Activated T-helper 1 cell treated with anti-CD3 and anti-CD28 coated beads, Interleukin-12 subunit alpha, Interleukin-12 subunit beta, Interleukin-2, Interleukin-4 antibody, amounts not matched to agents 30 ng/mL and 10 ng/mL and 1 ng/mL, durations not matched to agents 14 hours and 24 hours and 36 hours (primary cell): ENCODE results near the gene LDLR. TPM values are rescaled to one million over a fixed set of nuclear protein-coding genes. Genes with fewer than 3 reads are reported as not detected.
"Not testable (repeated sequence)": the region's sequence is repeated elsewhere in the genome, so short reads cannot be mapped to it uniquely, and the experiment has no call there.

Experiments
- DNase-seq: peaks from one replicate; pipeline ENCODE4 v3.0.0; 2021; ENCODE audit warnings: low spot score
- H3K27ac Mint-ChIP-seq: one replicate; pipeline ENCODE4 v1.8.0; 2021; ENCODE audit warnings: mild to moderate bottlenecking, mixed read lengths
- H3K27me3 Mint-ChIP-seq: one replicate; pipeline ENCODE4 v1.8.0; 2022; ENCODE audit warnings: mild to moderate bottlenecking, moderate library complexity, mixed read lengths; ENCODE audit not compliant: insufficient read depth
- H3K36me3 Mint-ChIP-seq: one replicate; pipeline ENCODE4 v1.8.0; 2021; ENCODE audit warnings: low read depth, mixed read lengths
- H3K4me1 Mint-ChIP-seq: one replicate; pipeline ENCODE4 v1.8.0; 2021; ENCODE audit warnings: low read depth, mixed read lengths
- H3K4me3 Mint-ChIP-seq: one replicate; pipeline ENCODE4 v1.8.0; 2021; ENCODE audit warnings: mild to moderate bottlenecking, moderate library complexity, mixed read lengths
- H3K9me3 Mint-ChIP-seq: one replicate; pipeline ENCODE4 v1.8.0; 2021; ENCODE audit warnings: mixed read lengths
- intact Hi-C: fragments of 100-400 bp; cut with micrococcal nuclease; formaldehyde crosslinking; loops from one replicate; pipeline ENCODE4 v1.15.1; 2024
- total RNA-seq: library from RNA; stranded (reverse); gene quantifications from 2 replicates; pipeline ENCODE4 v1.2.3, GENCODE V29; 2022

LDLR gene
- total RNA-seq, 1 donor from 2014 or later: 117 TPM

DNA sequence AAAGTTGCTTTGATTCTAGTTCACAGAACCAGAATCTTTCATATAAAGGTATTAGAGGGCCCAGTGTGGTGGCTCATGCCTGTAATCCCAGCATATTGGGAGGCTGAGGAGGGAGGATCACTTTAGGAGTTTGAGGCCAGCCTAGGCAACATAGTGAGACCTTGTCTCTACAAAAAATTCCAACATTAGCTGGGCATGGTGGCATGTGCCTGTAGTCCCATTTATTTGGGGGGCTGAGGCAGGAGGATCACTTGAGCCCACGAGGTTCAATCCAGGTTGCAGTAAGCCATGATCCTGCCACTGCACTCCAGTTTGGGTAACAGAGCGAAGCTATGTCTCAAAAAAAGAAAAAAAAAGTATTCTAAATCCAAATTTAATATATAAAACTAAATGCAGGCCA, 9.1 kb downstream of the LDLR start:
- no peak overlapping the region for H3K27ac Mint-ChIP-seq
- H3K4me3 Mint-ChIP-seq: no peak overlapping the region
- peaks cover 48% of the 10 kb centered on the region for H3K36me3 Mint-ChIP-seq
- no peaks in the 10 kb centered on the region for H3K27me3 Mint-ChIP-seq
- intact Hi-C loops: loop anchor here (5.0 to 10.0 kb wide), 5 partner anchors 384 to 1636 kb away; partner anchors contain the start of genes ANGPTL6, CDC37, CDKN2D and DNM2
- DNase-seq: no peak
- peaks cover 44% of the 10 kb centered on the region for H3K4me1 Mint-ChIP-seq
- H3K9me3 Mint-ChIP-seq: peaks cover 4% of the 10 kb centered on the region

DNA sequence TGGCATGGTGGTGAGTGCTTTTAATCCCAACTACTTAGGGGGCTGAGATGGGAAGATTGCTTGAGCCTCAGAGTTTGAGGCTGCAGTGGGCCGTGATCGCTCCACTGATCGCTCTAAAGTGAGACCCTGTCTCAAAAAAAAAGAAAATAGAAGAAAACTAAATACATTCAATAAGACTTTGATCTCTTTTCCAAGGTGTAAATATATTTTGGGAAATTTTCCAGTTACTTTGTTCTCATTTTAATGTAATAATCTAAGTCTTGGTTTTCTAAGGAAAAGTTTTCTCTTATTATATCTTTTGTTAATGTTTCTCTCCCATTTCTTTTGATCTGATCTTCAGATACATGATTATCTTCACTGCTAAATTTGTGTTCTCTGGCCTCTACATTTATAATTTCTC, 9.6 kb downstream of the LDLR start:
- H3K4me3 Mint-ChIP-seq: no peak overlapping the region
- DNase-seq: no peak
- H3K27me3 Mint-ChIP-seq: no peaks in the 10 kb centered on the region
- H3K4me1 Mint-ChIP-seq: peaks cover 38% of the 10 kb centered on the region
- intact Hi-C loops: loop anchor here (5.0 to 10.0 kb wide), 5 partner anchors 384 to 1636 kb away; partner anchors contain the start of genes ANGPTL6, CDC37, CDKN2D and DNM2
- H3K27ac Mint-ChIP-seq: peak overlapping the region; percentile 57
- peaks cover 48% of the 10 kb centered on the region for H3K36me3 Mint-ChIP-seq
- H3K9me3 Mint-ChIP-seq: peaks cover 4% of the 10 kb centered on the region

DNA sequence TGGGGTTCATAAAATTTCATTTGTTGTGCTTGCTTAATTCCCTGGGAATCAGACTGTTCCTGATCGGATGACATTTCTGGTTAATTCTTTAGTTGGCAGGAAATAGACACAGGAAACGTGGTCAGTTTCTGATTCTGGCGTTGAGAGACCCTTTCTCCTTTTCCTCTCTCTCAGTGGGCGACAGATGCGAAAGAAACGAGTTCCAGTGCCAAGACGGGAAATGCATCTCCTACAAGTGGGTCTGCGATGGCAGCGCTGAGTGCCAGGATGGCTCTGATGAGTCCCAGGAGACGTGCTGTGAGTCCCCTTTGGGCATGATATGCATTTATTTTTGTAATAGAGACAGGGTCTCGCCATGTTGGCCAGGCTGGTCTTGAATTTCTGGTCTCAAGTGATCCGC, 10.8 kb downstream of the LDLR start:
- Mint-ChIP-seq H3K9me3 (peaks cover 4% of the 10 kb centered on the region), H3K4me1 (peaks cover 30% of the 10 kb centered on the region), H3K27me3 (no peaks in the 10 kb centered on the region), H3K27ac (peak overlapping the region; percentile 64), H3K4me3 (no peak overlapping the region), H3K36me3 (peaks cover 44% of the 10 kb centered on the region)
- intact Hi-C loops: no loop called here
- no peak for DNase-seq

DNA sequence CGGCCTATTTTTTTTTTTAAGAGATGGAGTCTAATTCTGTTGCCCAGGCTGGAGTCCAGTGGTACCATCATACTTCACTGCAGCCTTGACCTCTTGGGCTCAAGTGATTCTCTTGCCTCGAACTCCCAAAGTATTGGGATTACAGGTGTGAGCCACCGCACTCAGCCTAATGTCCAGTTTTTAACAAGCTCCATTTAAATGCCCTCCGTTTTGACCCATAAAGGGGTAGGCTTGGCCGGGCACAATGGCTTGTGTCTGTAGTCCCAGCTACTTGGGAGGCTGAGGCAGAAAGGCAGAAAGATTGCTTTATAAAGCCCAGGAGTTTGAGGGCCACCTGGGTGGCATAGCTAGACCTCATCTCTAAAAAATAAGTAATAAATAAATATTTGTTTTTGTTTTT, 11.8 kb downstream of the LDLR start:
- Mint-ChIP-seq H3K4me1 (peaks cover 22% of the 10 kb centered on the region), H3K4me3 (no peak overlapping the region), H3K36me3 (peaks cover 42% of the 10 kb centered on the region), H3K9me3 (peaks cover 4% of the 10 kb centered on the region), H3K27ac (no peak overlapping the region), H3K27me3 (no peaks in the 10 kb centered on the region)
- intact Hi-C loops: no loop called here
- DNase-seq: no peak

DNA sequence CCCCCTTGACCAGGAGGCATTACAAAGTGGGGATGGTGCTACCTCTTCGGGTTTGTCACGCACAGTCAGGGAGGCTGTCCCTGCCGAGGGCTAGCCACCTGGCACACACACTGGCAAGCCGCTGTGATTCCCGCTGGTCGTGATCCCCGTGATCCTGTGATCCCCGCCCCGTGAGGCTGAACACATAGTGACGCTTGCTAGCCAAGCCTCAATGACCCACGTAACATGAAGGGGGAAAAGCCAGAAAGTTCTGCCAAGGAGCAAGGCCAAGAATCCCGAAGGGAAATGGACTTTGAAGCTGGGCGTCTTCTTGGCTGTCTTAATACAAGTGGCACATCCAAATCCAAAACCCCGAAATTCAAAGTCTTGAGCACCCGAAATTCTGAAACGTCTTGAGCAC, 13.7 kb downstream of the LDLR start:
- Mint-ChIP-seq H3K9me3 (no peaks in the 10 kb centered on the region), H3K27me3 (no peaks in the 10 kb centered on the region), H3K4me3 (no peak overlapping the region), H3K4me1 (peaks cover 14% of the 10 kb centered on the region), H3K36me3 (peaks cover 38% of the 10 kb centered on the region), H3K27ac (no peak overlapping the region)
- DNase-seq: no peak
- intact Hi-C loops: no loop called here

DNA sequence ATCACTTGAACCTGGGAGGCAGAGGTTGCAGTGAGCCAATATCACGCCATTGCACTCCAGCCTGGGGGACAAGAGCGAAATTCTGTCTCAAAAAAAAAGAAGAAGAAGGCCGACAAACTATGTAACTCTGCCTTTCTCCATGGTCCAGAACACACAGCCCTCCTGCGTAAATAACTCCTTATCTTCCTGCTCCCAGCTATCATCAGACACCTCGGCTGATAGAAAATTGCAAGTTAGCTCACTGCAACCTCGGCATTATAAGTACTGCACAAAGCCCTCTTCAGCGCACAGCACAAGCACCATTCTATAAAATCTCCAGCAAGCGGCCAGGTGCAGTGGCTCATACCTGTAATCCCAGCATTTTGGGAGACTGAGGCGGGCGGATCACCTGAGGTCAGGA, 14.4 kb downstream of the LDLR start:
- H3K9me3 Mint-ChIP-seq, H3K4me3 Mint-ChIP-seq, H3K27me3 Mint-ChIP-seq, intact Hi-C loops, H3K27ac Mint-ChIP-seq, DNase-seq: not testable (repeated sequence)
- Mint-ChIP-seq H3K4me1 (peaks cover 14% of the 10 kb centered on the region), H3K36me3 (peaks cover 38% of the 10 kb centered on the region)

DNA sequence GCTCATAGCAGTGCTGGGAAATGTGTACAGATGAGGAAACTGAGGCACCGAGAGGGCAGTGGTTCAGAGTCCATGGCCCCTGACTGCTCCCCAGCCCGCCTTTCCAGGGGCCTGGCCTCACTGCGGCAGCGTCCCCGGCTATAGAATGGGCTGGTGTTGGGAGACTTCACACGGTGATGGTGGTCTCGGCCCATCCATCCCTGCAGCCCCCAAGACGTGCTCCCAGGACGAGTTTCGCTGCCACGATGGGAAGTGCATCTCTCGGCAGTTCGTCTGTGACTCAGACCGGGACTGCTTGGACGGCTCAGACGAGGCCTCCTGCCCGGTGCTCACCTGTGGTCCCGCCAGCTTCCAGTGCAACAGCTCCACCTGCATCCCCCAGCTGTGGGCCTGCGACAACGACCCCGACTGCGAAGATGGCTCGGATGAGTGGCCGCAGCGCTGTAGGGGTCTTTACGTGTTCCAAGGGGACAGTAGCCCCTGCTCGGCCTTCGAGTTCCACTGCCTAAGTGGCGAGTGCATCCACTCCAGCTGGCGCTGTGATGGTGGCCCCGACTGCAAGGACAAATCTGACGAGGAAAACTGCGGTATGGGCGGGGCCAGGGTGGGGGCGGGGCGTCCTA, 15.9 kb downstream of the LDLR start:
- intact Hi-C loops: no loop called here
- Mint-ChIP-seq H3K4me3 (no peak overlapping the region), H3K4me1 (peaks cover 3% of the 10 kb centered on the region), H3K9me3 (no peaks in the 10 kb centered on the region), H3K27me3 (no peaks in the 10 kb centered on the region), H3K36me3 (peaks cover 35% of the 10 kb centered on the region), H3K27ac (no peak overlapping the region)
- DNase-seq: no peak

DNA sequence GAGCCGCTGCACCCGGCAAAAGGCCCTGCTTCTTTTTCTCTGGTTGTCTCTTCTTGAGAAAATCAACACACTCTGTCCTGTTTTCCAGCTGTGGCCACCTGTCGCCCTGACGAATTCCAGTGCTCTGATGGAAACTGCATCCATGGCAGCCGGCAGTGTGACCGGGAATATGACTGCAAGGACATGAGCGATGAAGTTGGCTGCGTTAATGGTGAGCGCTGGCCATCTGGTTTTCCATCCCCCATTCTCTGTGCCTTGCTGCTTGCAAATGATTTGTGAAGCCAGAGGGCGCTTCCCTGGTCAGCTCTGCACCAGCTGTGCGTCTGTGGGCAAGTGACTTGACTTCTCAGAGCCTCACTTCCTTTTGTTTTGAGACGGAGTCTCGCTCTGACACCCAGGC, 17.2 kb downstream of the LDLR start:
- Mint-ChIP-seq H3K4me1 (no peaks in the 10 kb centered on the region), H3K4me3 (no peak overlapping the region), H3K27me3 (no peaks in the 10 kb centered on the region), H3K9me3 (no peaks in the 10 kb centered on the region), H3K36me3 (peaks cover 40% of the 10 kb centered on the region), H3K27ac (no peak overlapping the region)
- no peak for DNase-seq
- intact Hi-C loops: no loop called here

DNA sequence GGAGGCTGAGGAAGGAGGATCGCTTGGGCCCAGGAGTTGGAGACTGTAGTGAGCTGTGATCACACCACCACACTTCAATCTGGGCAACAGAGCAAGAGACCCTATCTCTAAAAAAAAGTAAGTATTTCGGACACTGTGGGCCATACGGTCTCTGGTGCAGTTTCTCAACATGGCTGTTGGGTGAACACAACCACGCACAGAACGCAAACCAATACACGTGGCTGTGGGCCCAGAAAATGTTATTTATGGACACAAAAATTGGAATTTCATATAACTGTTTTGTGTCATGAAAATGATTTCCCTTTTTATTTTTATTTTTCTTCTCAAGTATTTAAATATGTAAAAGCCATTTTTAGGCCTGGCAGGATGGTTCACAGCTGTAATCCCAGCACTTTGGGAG, 19.5 kb downstream of the LDLR start:
- DNase-seq: no peak
- Mint-ChIP-seq H3K27me3 (no peaks in the 10 kb centered on the region), H3K9me3 (no peaks in the 10 kb centered on the region), H3K36me3 (peaks cover 36% of the 10 kb centered on the region), H3K4me3 (no peak overlapping the region), H3K4me1 (no peaks in the 10 kb centered on the region), H3K27ac (no peak overlapping the region)
- intact Hi-C loops: no loop called here

DNA sequence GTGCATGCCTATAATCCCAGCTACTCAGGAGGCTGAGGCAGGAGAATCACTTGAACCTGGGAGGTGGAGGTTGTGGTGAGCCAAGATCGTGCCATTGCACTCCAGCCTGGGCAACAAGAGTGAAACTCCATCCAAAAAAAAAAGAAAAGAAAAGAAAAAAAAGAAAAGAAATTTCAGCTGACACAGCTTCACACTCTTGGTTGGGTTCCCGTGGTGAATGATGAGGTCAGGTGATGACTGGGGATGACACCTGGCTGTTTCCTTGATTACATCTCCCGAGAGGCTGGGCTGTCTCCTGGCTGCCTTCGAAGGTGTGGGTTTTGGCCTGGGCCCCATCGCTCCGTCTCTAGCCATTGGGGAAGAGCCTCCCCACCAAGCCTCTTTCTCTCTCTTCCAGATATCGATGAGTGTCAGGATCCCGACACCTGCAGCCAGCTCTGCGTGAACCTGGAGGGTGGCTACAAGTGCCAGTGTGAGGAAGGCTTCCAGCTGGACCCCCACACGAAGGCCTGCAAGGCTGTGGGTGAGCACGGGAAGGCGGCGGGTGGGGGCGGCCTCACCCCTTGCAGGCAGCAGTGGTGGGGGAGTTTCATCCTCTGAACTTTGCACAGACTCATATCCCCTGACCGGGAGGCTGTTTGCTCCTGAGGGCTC, 22.0 kb downstream of the LDLR start:
- Mint-ChIP-seq H3K4me3 (no peak overlapping the region), H3K27me3 (no peaks in the 10 kb centered on the region), H3K4me1 (no peaks in the 10 kb centered on the region), H3K9me3 (no peaks in the 10 kb centered on the region), H3K27ac (no peak overlapping the region), H3K36me3 (peaks cover 33% of the 10 kb centered on the region)
- intact Hi-C loops: no loop called here
- DNase-seq: no peak

DNA sequence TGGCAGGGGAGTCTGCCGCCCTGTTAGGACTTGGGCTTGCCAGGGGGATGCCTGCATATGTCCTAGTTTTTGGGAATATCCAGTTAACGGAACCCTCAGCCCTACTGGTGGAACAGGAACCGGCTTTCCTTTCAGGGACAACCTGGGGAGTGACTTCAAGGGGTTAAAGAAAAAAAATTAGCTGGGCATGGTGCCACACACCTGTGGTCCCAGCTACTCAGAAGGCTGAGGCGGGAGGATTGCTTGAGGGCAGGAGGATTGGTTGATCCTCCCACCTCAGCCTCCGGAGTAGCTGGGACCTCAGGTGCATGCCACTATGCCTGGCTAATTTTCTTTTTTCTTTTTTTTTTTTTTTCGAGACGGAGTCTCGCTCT, 22.5 kb downstream of the LDLR start:
- H3K27ac Mint-ChIP-seq: no peak overlapping the region
- no peak overlapping the region for H3K4me3 Mint-ChIP-seq
- intact Hi-C loops: no loop called here
- no peaks in the 10 kb centered on the region for H3K4me1 Mint-ChIP-seq
- H3K36me3 Mint-ChIP-seq: peaks cover 35% of the 10 kb centered on the region
- H3K9me3 Mint-ChIP-seq: no peaks in the 10 kb centered on the region
- no peaks in the 10 kb centered on the region for H3K27me3 Mint-ChIP-seq
- DNase-seq: no peak

DNA sequence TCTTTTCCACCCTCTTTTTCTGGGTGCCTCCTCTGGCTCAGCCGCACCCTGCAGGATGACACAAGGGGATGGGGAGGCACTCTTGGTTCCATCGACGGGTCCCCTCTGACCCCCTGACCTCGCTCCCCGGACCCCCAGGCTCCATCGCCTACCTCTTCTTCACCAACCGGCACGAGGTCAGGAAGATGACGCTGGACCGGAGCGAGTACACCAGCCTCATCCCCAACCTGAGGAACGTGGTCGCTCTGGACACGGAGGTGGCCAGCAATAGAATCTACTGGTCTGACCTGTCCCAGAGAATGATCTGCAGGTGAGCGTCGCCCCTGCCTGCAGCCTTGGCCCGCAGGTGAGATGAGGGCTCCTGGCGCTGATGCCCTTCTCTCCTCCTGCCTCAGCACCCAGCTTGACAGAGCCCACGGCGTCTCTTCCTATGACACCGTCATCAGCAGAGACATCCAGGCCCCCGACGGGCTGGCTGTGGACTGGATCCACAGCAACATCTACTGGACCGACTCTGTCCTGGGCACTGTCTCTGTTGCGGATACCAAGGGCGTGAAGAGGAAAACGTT, 24.0 kb downstream of the LDLR start:
- Mint-ChIP-seq H3K36me3 (peaks cover 36% of the 10 kb centered on the region), H3K4me1 (no peaks in the 10 kb centered on the region), H3K4me3 (no peak overlapping the region), H3K27ac (no peak overlapping the region), H3K27me3 (no peaks in the 10 kb centered on the region), H3K9me3 (no peaks in the 10 kb centered on the region)
- intact Hi-C loops: no loop called here
- no peak for DNase-seq

DNA sequence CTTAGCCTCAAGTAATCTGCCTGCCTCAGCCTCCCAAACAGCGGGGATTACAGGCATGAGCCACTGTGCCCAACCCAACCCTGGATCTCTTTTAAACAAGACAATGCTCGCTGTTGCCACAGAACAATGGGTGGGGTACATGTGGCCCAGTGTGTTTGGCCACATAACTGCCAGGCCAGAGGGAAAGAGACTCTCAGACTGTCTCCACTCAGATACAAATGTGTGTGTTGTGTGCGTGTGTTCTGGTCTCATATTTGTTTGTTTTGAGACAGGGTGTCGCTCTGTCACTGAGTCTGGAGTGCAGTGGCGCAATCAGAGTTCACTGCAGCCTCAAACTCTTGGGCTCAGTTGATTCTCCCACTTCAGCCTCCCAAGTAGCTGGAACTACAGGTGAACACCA, 25.8 kb downstream of the LDLR start:
- Mint-ChIP-seq H3K27ac (no peak overlapping the region), H3K36me3 (peaks cover 36% of the 10 kb centered on the region)

More for the DNA sequence above, 25.8 kb downstream of the LDLR start:
- DNase-seq: no peak
- Mint-ChIP-seq H3K27me3 (no peaks in the 10 kb centered on the region), H3K4me3 (no peak overlapping the region), H3K4me1 (no peaks in the 10 kb centered on the region), H3K9me3 (no peaks in the 10 kb centered on the region)
- intact Hi-C loops: no loop called here
